Cerebellar cortex (tissue), 1 donor: Measurements from ENCODE around the gene RO60.
A peak's percentile ranks its signal among the peaks of the same experiment; 100 is the strongest.
"Not testable (repeated sequence)": the region's sequence is repeated elsewhere in the genome, so short reads cannot be mapped to it uniquely, and the experiment has no call there.

Experiments
- DNase-seq: peaks from one replicate; pipeline ENCODE4 v3.0.0-alpha.2; 2015; ENCODE audit warnings: low spot score

RO60 gene

GRCh38 chr1:193059282-193060114 is at the start of gene RO60, which contains the start of gene UCHL5:
Gene RO60, plus strand, starts transcription at chr1:193059612. Its CDS starts 9,443 bp downstream, at chr1:193069055.
Gene UCHL5, minus strand, starts transcription at chr1:193059360. Its CDS starts 100 bp downstream, at chr1:193059260.
- DNase-seq, result peak; percentile 98

- DNase-seq, result no peak
Measured at GRCh38 chr1:193011406-193011805, 48.0 kb upstream of the RO60 start.

GRCh38 chr1:193013005-193013404 is 46.4 kb upstream of the RO60 start:
- no peak for DNase-seq

- DNase-seq, result no peak
Measured at GRCh38 chr1:193013707-193014106, 45.7 kb upstream of the RO60 start.

- no peak for DNase-seq
Measured at GRCh38 chr1:193014400-193014799, 45.0 kb upstream of the RO60 start.

- DNase-seq, result no peak
Measured at GRCh38 chr1:193016788-193017187, 42.6 kb upstream of the RO60 start.

GRCh38 chr1:193019442-193020026 is 39.9 kb upstream of the RO60 start:
- peak; percentile 62 for DNase-seq

GRCh38 chr1:193025218-193025617 is 34.2 kb upstream of the RO60 start:
- no peak for DNase-seq

- no peak for DNase-seq
Measured at GRCh38 chr1:193030280-193030679, 29.1 kb upstream of the RO60 start.

- no peak for DNase-seq
Measured at GRCh38 chr1:193031431-193031830, 28.0 kb upstream of the RO60 start.

- not testable (repeated sequence) for DNase-seq
Measured at GRCh38 chr1:193032643-193033427, 26.6 kb upstream of the RO60 start.

GRCh38 chr1:193033610-193034009 is 25.8 kb upstream of the RO60 start:
- no peak for DNase-seq

- no peak for DNase-seq
Measured at GRCh38 chr1:193036337-193037047, 22.9 kb upstream of the RO60 start.

- DNase-seq, result no peak
Measured at GRCh38 chr1:193040011-193040410, 19.4 kb upstream of the RO60 start.

- DNase-seq, result no peak
Measured at GRCh38 chr1:193042766-193043691, 16.4 kb upstream of the RO60 start.

GRCh38 chr1:193048913-193049312 is 10.5 kb upstream of the RO60 start:
- DNase-seq, result not testable (repeated sequence)

- no peak for DNase-seq
Measured at GRCh38 chr1:193054169-193054675, 5.2 kb upstream of the RO60 start.

- DNase-seq, result no peak
Measured at GRCh38 chr1:193058529-193059281, 707 bp upstream of the RO60 start.

GRCh38 chr1:193060115-193060403 is 647 bp downstream of the RO60 start:
- DNase-seq, result no peak

GRCh38 chr1:193060406-193060805 is 994 bp downstream of the RO60 start:
- no peak for DNase-seq
